Activated T-cell treated with anti-CD3 and anti-CD28 coated beads for 4 hours (primary cell): ENCODE data around the gene MAN1A2.

ENCODE experiments used
- DNase-seq: peaks from one replicate; pipeline ENCODE4 v3.0.0-alpha.2; 2020

MAN1A2 gene

GRCh38 chr1:117362986-117363385, 4.3 kb upstream of the MAN1A2 start:
- DNase-seq = no peak

GRCh38 chr1:117363571-117364048, 3.6 kb upstream of the MAN1A2 start:
- no peak for DNase-seq

GRCh38 chr1:117364240-117364639, 3.0 kb upstream of the MAN1A2 start:
- no peak for DNase-seq

- DNase-seq = no peak
Measured at GRCh38 chr1:117365350-117366176, 1.7 kb upstream of the MAN1A2 start.

- peak; percentile 71 for DNase-seq
Measured at GRCh38 chr1:117366177-117367045, 838 bp upstream of the MAN1A2 start.

- DNase-seq = no peak
Measured at GRCh38 chr1:117368116-117369108, 1.2 kb downstream of the MAN1A2 start.

- DNase-seq = no peak
Measured at GRCh38 chr1:117370071-117370470, 2.8 kb downstream of the MAN1A2 start.

GRCh38 chr1:117370509-117370908, 3.3 kb downstream of the MAN1A2 start:
- DNase-seq = no peak

- no peak for DNase-seq
Measured at GRCh38 chr1:117371441-117372151, 4.3 kb downstream of the MAN1A2 start.

- no peak for DNase-seq
Measured at GRCh38 chr1:117372863-117373412, 5.7 kb downstream of the MAN1A2 start.

GRCh38 chr1:117373932-117374331, 6.7 kb downstream of the MAN1A2 start:
- no peak for DNase-seq

GRCh38 chr1:117375327-117375726, 8.1 kb downstream of the MAN1A2 start:
- DNase-seq = no peak

GRCh38 chr1:117387060-117387633, 19.9 kb downstream of the MAN1A2 start:
- no peak for DNase-seq

GRCh38 chr1:117388328-117388727, 21.1 kb downstream of the MAN1A2 start:
- no peak for DNase-seq

GRCh38 chr1:117389284-117389683, 22.0 kb downstream of the MAN1A2 start:
- no peak for DNase-seq

- no peak for DNase-seq
Measured at GRCh38 chr1:117389779-117390178, 22.5 kb downstream of the MAN1A2 start.

- DNase-seq = no peak
Measured at GRCh38 chr1:117392771-117393170, 25.5 kb downstream of the MAN1A2 start.

GRCh38 chr1:117396074-117396473, 28.8 kb downstream of the MAN1A2 start:
- DNase-seq = no peak

GRCh38 chr1:117396636-117397035, 29.4 kb downstream of the MAN1A2 start:
- no peak for DNase-seq

- no peak for DNase-seq
Measured at GRCh38 chr1:117398957-117399356, 31.7 kb downstream of the MAN1A2 start.

- no peak for DNase-seq
Measured at GRCh38 chr1:117401761-117402160, 34.5 kb downstream of the MAN1A2 start.
